CD14-positive monocyte (primary cell): Measurements from ENCODE around the gene CHPF. TPM values are rescaled to one million over a fixed set of nuclear protein-coding genes. Genes with fewer than 3 reads are reported as not detected.

Experiments
- DNase-seq, 3 donors: peaks; one replicate each; pipeline ENCODE4 v3.0.0-alpha.2; 2011 to 2022
- H2AFZ ChIP-seq: 2 replicates; pipeline ENCODE4 v1.6.0; 2012; ENCODE audit warnings: mild to moderate bottlenecking, low read depth, low read length, inconsistent platforms; ENCODE audit not compliant: insufficient read depth, poor library complexity, severe bottlenecking
- H3K27ac ChIP-seq, 2 donors: 1 replicate in 1 of 2; 2 replicates in 1 of 2; pipeline ENCODE4 v1.5.1; 2012 to 2013; ENCODE audit warnings: low read length in 2 of 2, control low read depth in 1 of 2, inconsistent platforms in 1 of 2, low read depth in 1 of 2, mild to moderate bottlenecking in 1 of 2
- H3K27me3 ChIP-seq, 2 donors: one replicate each; pipeline versions ENCODE4 v1.6.0 to v1.6.1; 2011 to 2013; ENCODE audit warnings: low read length in 2 of 2; ENCODE audit not compliant: control insufficient read depth in 2 of 2, insufficient read depth in 2 of 2
- H3K36me3 ChIP-seq, 2 donors: replicated peaks in 1 of 2; 1 replicate in 1 of 2; 2 replicates in 1 of 2; pipeline versions ENCODE4 v1.5.1 to v1.6.1; 2012 to 2013; ENCODE audit warnings: low read length in 2 of 2, control low read depth in 1 of 2, inconsistent platforms in 1 of 2, mild to moderate bottlenecking in 1 of 2; ENCODE audit not compliant: insufficient read depth in 2 of 2, control insufficient read depth in 1 of 2
- H3K4me1 ChIP-seq, 2 donors: 1 replicate in 1 of 2; 2 replicates in 1 of 2; pipeline versions ENCODE4 v1.5.1 to v1.6.1; 2012 to 2013; ENCODE audit warnings: low read length in 2 of 2, control low read depth in 1 of 2, inconsistent platforms in 1 of 2, mild to moderate bottlenecking in 1 of 2, moderate library complexity in 1 of 2; ENCODE audit not compliant: insufficient read depth in 2 of 2, control insufficient read depth in 1 of 2
- H3K4me2 ChIP-seq: replicated peaks from 2 replicates; pipeline ENCODE3; 2012; ENCODE audit warnings: low read length, moderate library complexity, mild to moderate bottlenecking; ENCODE audit not compliant: poor library complexity, severe bottlenecking; ENCODE audit errors: extremely low read depth
- H3K4me3 ChIP-seq, 3 experiments: fragments of 200-600 bp in 1 of 3; sonication (generic) in 1 of 3; replicated peaks in 1 of 3; 1 replicate in 2 of 3; 2 replicates in 1 of 3; pipeline ENCODE4 v1.5.1; 2011 to 2013; ENCODE audit warnings: low read length in 3 of 3, mild to moderate bottlenecking in 3 of 3, control low read depth in 2 of 3, low read depth in 2 of 3, inconsistent platforms in 1 of 3, moderate library complexity in 1 of 3
- H3K79me2 ChIP-seq: 2 replicates; pipeline ENCODE4 v1.6.0; 2012; ENCODE audit warnings: mild to moderate bottlenecking, control low read depth, inconsistent platforms, low read length, moderate library complexity; ENCODE audit not compliant: insufficient read depth
- H3K9ac ChIP-seq: 2 replicates; pipeline ENCODE4 v1.6.0; 2017; ENCODE audit warnings: low read length, mild to moderate bottlenecking; ENCODE audit not compliant: insufficient read depth, poor library complexity, severe bottlenecking
- H3K9me3 ChIP-seq, 2 donors: replicated peaks in 1 of 2; 1 replicate in 1 of 2; 2 replicates in 1 of 2; pipeline versions ENCODE4 v1.5.1 to v1.6.1; 2012 to 2013; ENCODE audit warnings: low read length in 2 of 2, control low read depth in 1 of 2; ENCODE audit not compliant: control insufficient read depth in 1 of 2, insufficient read depth in 1 of 2
- H4K20me1 ChIP-seq: 2 replicates; pipeline ENCODE4 v1.6.0; 2012; ENCODE audit warnings: mild to moderate bottlenecking, low read length, control low read depth, moderate library complexity; ENCODE audit not compliant: insufficient read depth
- H3K27ac Mint-ChIP-seq, 7 donors: one replicate each; pipeline ENCODE4 v1.8.0; 2020; ENCODE audit warnings: mild to moderate bottlenecking in 7 of 7, mixed read lengths in 7 of 7, moderate library complexity in 6 of 7, inconsistent platforms in 2 of 7
- H3K27me3 Mint-ChIP-seq, 3 donors: one replicate each; pipeline ENCODE4 v1.8.0; 2021 to 2022; ENCODE audit warnings: low read depth in 3 of 3, mild to moderate bottlenecking in 3 of 3, mixed read lengths in 3 of 3, moderate library complexity in 3 of 3, inconsistent platforms in 1 of 3
- H3K36me3 Mint-ChIP-seq, 2 donors: one replicate each; pipeline ENCODE4 v1.8.0; 2020; ENCODE audit warnings: mixed read lengths in 2 of 2, inconsistent platforms in 1 of 2, mild to moderate bottlenecking in 1 of 2
- H3K4me1 Mint-ChIP-seq: one replicate; pipeline ENCODE4 v1.8.0; 2020; ENCODE audit warnings: mild to moderate bottlenecking, mixed read lengths
- H3K4me3 Mint-ChIP-seq, 2 donors: one replicate each; pipeline ENCODE4 v1.8.0; 2020; ENCODE audit warnings: mild to moderate bottlenecking in 2 of 2, mixed read lengths in 2 of 2, moderate library complexity in 1 of 2
- H3K9me3 Mint-ChIP-seq, 7 donors: one replicate each; pipeline ENCODE4 v1.8.0; 2020 to 2022; ENCODE audit warnings: mixed read lengths in 7 of 7, mild to moderate bottlenecking in 6 of 7, moderate library complexity in 6 of 7, inconsistent platforms in 2 of 7
- WGBS: methylation state at CpG from one replicate; pipeline ENCODE4 v1.1.5; 2013; ENCODE audit warnings: missing lambda C conversion rate; ENCODE audit not compliant: insufficient coverage; 5-methylcytosine and 5-hydroxymethylcytosine counted together
- intact Hi-C, 2 donors: fragments of 100-400 bp; cut with micrococcal nuclease; formaldehyde crosslinking; loops; one replicate each; pipeline versions ENCODE4 v1.15.0 to v1.15.1; 2023
- polyA plus RNA-seq, 3 donors: library from polyadenylated mRNA; depleted of rRNA in 1 of 3; unstranded in 2 of 3; stranded (reverse) in 1 of 3; fragments of 300-500 nt in 2 of 3; fragments of >200 nt in 1 of 3; fragmentation: Illumina TruSeq in 2 of 3; gene quantifications; 1 replicate in 2 of 3; 2 replicates in 1 of 3; pipeline ENCODE4 v1.2.3, GENCODE V29; 2012 to 2021
- TF ChIP-seq, protein P1 (sequence below): fragments of 200-600 bp; IDR thresholded peaks from one replicate; pipeline ENCODE4 v1.8.0; 2022; ENCODE audit warnings: antibody characterized with exemption, mild to moderate bottlenecking

Gene CHPF
- polyA plus RNA-seq, 3 donors, result 0.09 to 0.32 (median 0.09) TPM

DNA sequence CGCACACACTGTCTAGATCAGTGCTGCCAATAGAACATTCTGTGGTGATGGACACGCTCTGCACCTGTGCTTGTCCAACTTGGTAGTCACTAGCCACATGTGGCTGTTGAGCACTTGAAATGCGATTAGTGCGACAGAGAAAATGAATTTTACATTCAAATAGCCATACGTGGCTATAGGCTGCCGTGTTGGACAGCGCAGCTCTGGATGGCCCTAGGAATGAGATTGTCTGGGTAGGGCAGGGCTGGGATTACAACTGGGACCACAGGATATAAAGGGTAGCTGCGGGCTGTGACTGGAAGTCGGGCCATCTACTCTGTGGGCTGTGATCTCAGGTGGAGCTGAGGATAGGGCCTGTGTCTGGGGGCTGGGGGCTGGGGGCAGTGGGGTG lies 24.1 kb downstream of the CHPF start:
- TF ChIP-seq, protein P1, sequence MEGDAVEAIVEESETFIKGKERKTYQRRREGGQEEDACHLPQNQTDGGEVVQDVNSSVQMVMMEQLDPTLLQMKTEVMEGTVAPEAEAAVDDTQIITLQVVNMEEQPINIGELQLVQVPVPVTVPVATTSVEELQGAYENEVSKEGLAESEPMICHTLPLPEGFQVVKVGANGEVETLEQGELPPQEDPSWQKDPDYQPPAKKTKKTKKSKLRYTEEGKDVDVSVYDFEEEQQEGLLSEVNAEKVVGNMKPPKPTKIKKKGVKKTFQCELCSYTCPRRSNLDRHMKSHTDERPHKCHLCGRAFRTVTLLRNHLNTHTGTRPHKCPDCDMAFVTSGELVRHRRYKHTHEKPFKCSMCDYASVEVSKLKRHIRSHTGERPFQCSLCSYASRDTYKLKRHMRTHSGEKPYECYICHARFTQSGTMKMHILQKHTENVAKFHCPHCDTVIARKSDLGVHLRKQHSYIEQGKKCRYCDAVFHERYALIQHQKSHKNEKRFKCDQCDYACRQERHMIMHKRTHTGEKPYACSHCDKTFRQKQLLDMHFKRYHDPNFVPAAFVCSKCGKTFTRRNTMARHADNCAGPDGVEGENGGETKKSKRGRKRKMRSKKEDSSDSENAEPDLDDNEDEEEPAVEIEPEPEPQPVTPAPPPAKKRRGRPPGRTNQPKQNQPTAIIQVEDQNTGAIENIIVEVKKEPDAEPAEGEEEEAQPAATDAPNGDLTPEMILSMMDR, result no peak
- no peaks in the 10 kb centered on the region for H4K20me1 ChIP-seq
- peaks cover 0 to 14% of the 10 kb centered on the region in 2 donors for H3K9me3 ChIP-seq
- H3K4me1 ChIP-seq, result no peaks in the 10 kb centered on the region
- 98% methylated on average over 7 of the region's 9 CpGs for WGBS
- no peak overlapping the region for H3K4me3 Mint-ChIP-seq
- H3K4me2 ChIP-seq, result no peak overlapping the region
- no peaks in the 10 kb centered on the region for H3K36me3 ChIP-seq
- H3K36me3 Mint-ChIP-seq, result peaks cover 0 to 6% of the 10 kb centered on the region in 2 donors
- no peak overlapping the region for H2AFZ ChIP-seq
- peaks cover 33 to 74% of the 10 kb centered on the region in 2 donors for H3K27me3 ChIP-seq
- H3K9ac ChIP-seq, result no peak overlapping the region
- intact Hi-C loops, result no loop called here
- no peak overlapping the region for H3K4me3 ChIP-seq
- peaks cover 68 to 87% (median 68%) of the 10 kb centered on the region in 3 donors for H3K27me3 Mint-ChIP-seq
- H3K27ac ChIP-seq, result no peak overlapping the region
- DNase-seq, result no peak
- H3K4me1 Mint-ChIP-seq, result peaks cover 2% of the 10 kb centered on the region
- H3K79me2 ChIP-seq, result no peaks in the 10 kb centered on the region
- no peak overlapping the region for H3K27ac Mint-ChIP-seq
- H3K9me3 Mint-ChIP-seq, result peaks cover 0 to 11% (median 0%) of the 10 kb centered on the region in 7 donors

DNA sequence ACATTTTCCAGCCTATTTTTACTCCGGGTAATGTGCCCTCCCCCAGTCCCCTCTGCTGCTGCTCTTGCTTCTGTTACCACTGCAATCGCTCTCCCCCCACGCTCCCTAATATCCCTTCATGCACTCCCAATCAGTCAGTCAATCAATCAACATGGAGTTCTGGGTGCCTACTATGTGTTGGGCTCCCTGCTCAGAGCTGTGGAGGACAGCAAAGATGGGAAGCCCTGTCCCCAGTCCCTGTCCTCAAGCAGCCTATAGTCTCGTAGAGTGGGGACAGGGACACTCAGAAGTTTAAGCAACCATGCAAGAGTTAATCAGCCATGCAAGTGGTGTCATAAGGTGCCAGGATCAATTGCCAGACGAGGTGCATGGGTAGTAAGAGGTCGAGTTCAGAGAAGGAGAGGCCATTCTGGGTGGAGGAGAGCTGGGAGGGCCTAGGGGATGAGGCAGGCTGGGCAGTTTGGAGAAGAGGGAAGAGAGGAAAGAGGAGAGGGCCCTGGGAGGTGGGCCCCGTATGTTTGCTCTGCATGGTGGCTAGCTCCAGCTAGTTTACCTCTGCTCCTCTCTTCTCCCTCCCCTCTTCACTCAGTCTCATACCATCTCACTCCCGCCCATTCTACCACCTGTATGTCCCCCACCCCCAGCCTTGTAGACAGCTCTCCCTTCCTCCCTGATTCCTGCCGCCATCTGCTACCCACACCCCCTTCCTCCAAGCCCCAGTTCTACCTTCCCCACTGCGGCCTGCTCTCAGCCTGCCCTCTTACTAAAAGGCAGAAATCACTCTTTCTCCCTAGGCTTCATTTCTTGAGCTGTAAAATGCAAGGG lies 25.4 kb downstream of the CHPF start:
- no peak overlapping the region for H3K9ac ChIP-seq
- H2AFZ ChIP-seq, result no peak overlapping the region
- no peaks in the 10 kb centered on the region for H3K36me3 ChIP-seq
- DNase-seq, result no peak
- H3K79me2 ChIP-seq, result no peaks in the 10 kb centered on the region
- peak overlapping the region in 1 of 7 donors; percentile 31 for H3K27ac Mint-ChIP-seq
- no peak overlapping the region for H3K4me3 ChIP-seq
- H3K4me2 ChIP-seq, result no peak overlapping the region
- H3K27me3 ChIP-seq, result peaks cover 26 to 74% of the 10 kb centered on the region in 2 donors
- peaks cover 0 to 8% of the 10 kb centered on the region in 2 donors for H3K36me3 Mint-ChIP-seq
- H3K4me1 Mint-ChIP-seq, result peaks cover 5% of the 10 kb centered on the region
- H3K9me3 Mint-ChIP-seq, result peaks cover 0 to 15% (median 3%) of the 10 kb centered on the region in 7 donors
- peaks cover 68 to 88% (median 68%) of the 10 kb centered on the region in 3 donors for H3K27me3 Mint-ChIP-seq
- no peak overlapping the region for H3K4me3 Mint-ChIP-seq
- TF ChIP-seq, protein P1, result no peak
- peaks cover 0 to 13% of the 10 kb centered on the region in 2 donors for H3K9me3 ChIP-seq
- intact Hi-C loops, result no loop called here
- H3K27ac ChIP-seq, result no peak overlapping the region
- no peaks in the 10 kb centered on the region for H3K4me1 ChIP-seq
- 79% methylated on average over 8 of the region's 10 CpGs for WGBS
- no peaks in the 10 kb centered on the region for H4K20me1 ChIP-seq
